A673 (cell line): ENCODE results near the gene ABCG1.

ENCODE experiments used
- EZH2 ChIP-seq: fragments of 200-600 bp; sonication (generic); IDR thresholded peaks from 2 replicates; pipeline ENCODE4 v1.6.1; 2017; ENCODE audit warnings: borderline replicate concordance, low read depth, mild to moderate bottlenecking, mixed read lengths, antibody characterized with exemption, low read length; ENCODE audit not compliant: poor library complexity, severe bottlenecking
- TF ChIP-seq, protein P1 (sequence below): fragments of 300-800, 200-600 bp; sonication (generic); conservative IDR thresholded peaks from 2 replicates; pipeline ENCODE4 v1.5.1; 2017; ENCODE audit warnings: low read depth, mild to moderate bottlenecking, antibody characterized with exemption, low read length, moderate library complexity, mixed read lengths

DNA sequence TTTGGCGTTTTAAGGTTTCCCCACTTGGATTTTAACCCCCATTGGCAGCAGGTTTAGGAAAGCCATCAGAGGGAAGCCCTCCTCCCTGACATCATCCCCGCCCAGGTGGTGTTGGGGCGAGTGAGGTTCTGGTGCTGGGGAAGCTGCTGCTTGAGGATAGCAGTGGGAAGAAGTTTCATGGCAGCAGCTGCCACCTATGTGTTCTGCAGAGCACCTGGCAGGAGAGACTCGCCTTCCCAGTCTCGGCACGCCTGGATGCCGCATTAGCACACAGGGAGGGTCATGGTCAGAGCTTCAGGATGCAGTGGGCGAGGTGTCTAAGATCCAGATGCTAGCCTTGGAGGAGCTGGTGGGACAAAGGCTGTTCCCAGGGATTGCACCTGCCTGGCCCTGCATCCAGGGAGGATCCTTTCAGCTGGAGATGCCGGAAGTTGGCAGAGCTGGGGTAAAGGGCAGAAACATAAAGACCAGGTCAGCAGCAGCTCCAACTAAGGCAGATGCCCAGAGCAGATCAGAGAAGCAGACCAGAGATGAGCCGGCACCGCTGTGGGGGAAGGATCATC is 33.9 kb downstream of the ABCG1 start:
- TF ChIP-seq, protein P1, sequence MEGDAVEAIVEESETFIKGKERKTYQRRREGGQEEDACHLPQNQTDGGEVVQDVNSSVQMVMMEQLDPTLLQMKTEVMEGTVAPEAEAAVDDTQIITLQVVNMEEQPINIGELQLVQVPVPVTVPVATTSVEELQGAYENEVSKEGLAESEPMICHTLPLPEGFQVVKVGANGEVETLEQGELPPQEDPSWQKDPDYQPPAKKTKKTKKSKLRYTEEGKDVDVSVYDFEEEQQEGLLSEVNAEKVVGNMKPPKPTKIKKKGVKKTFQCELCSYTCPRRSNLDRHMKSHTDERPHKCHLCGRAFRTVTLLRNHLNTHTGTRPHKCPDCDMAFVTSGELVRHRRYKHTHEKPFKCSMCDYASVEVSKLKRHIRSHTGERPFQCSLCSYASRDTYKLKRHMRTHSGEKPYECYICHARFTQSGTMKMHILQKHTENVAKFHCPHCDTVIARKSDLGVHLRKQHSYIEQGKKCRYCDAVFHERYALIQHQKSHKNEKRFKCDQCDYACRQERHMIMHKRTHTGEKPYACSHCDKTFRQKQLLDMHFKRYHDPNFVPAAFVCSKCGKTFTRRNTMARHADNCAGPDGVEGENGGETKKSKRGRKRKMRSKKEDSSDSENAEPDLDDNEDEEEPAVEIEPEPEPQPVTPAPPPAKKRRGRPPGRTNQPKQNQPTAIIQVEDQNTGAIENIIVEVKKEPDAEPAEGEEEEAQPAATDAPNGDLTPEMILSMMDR = no peak
- no peak for TF ChIP-seq EZH2
